HG02571 (cell line): ENCODE measurements around the gene ATG5.
A peak's percentile ranks its signal among the peaks of the same experiment; 100 is the strongest.
"Not testable (repeated sequence)": the region's sequence is repeated elsewhere in the genome, so short reads cannot be mapped to it uniquely, and the experiment has no call there.

Experiments used
- ATAC-seq: cut with Tn5 transposase; IDR thresholded peaks from one replicate; pipeline ENCODE4 v1.9.1; 2021; ENCODE audit warnings: mild to moderate bottlenecking, moderate library complexity; ENCODE audit not compliant: unreplicated experiment

Gene ATG5

DNA sequence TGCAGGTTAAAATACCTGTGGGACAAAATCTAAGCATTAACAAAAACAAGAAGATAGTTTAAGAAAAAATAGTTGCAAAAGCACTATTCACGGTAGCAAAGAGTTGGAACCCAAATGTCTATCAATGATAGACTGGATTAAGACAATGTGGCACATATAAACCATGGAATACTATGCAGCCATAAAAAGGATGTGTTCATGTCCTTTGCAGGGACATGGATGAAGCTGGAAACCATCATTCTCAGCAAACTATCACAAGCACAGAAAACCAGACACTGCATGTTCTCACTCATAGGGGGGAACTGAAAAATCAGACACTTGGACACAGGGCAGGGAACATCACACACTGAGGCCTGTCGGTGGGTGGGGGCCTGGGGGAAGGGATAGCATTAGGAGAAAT is 65.8 kb downstream of the ATG5 start:
- ATAC-seq, result not testable (repeated sequence)

DNA sequence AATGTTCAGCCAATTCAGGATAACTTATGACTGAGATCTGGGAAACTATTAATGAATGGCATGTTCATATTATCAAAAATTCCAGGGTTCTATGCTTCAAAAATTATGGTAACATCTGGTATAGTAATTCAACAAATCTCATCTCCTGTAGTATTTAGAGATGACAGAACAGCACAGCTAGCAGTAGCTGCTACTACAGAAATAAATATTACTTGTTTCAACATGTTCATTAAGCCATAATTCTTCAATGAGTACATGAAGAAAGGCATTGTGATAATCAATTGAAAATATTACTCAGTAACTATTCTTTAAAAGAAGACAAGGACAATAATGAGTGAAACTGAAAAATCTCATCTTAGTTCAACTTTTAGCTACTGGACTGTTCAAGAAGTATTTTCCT is 66.8 kb downstream of the ATG5 start:
- ATAC-seq, result no peak

DNA sequence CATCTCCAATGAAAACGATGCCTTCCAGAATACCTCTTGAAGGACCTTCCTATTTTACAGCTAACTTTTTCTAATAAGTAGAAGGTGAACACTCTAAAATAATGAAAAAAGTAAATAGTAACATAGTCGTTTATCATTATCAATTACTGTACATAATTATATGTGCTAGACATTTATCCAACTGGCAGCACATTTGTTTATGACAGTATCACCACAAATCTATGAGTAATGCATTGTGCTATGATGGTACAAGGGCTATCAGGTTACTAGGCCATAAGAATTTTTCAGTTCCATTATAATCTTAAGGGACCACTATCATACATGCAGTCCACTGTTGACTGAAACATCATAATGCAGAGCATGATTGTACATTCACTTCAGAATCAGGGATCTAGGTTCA is 68.4 kb downstream of the ATG5 start:
- ATAC-seq, result no peak

DNA sequence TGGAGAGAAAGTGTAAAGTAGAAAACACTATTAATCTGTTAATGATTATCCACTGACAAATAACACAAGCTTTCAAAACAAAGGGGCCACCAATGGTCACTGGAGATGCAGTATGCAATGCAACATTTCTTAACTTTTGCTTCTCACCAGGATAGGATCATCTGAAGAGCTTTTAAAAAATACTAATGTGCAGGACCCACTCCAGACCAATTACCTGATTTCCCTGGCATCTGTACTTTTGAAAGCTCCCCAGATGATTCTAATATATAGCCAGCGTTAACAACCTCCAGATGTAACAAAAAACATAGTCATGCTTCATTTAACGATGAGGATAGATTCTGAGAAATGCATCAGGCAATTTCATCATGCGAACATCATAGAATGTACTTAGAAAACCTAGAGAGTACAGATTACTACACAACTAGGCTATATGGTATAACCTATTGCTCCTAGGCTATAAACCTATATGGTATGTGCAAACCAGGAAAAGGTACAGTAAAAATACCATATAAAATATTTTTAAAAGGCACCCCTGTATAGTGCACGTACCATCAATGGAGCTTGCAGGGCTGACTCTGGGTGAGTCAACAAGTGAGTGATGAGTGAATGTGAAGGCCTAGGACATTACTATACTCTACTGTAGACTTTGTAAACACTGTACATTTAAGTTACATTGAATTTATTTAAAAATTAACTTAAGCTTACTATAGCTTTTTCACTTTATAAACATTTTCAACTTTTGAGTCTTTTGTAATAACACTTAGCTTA is 69.2 kb downstream of the ATG5 start:
- ATAC-seq, result no peak

DNA sequence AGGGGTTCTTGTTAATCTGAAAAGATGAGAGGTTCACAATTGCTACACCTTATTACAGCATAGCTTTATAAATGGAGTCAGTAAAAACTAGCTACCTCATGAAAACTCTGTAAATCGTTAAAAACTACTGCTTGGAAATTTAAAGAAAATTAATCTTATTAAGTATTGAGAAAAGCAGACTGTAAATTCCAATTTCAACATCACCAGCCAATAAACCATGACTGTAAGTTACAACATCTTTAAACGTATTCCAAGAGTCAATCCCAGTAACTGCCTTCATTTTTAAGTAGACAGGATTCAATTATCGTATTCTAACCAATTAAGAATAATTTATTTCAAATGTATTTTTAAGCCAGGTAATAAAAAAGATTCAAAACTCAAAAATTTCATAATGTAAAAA is 70.3 kb downstream of the ATG5 start:
- ATAC-seq, result no peak

DNA sequence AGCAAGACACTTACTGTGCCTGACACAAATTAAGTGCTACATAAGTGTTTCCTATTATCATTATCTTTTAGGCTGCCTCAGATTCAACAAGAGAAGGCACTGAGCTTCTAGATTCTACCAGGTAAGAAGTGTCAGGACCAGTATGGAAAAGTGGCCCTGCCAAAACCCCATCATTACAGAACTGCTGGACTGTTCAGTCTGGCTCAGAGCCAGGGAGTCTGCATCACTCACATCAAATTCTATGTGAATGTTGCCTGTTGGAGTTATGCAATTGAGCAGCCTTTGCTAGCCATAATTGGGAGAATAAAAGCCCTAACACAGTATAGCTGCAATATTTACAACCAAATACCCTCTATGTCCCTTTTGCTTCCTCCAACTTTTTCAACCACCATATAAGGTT is 70.9 kb downstream of the ATG5 start:
- no peak for ATAC-seq

DNA sequence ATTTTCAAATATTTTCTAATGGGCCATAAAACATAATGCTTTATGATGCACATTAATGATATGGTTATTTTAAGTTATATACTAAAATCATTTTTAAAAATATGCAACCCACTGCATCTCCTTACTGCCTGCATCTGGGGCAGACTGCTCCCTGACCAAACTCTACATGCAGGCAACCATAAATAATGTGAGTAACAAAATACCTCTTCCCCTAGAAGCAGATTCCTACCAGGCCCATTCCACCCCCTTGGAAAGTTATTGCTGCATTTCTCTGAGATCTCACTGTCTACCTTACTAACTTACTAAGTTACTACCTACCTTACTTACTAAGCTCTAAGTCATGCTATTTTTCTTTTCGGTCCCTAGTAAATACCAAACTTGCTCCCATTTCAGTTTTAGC is 71.8 kb downstream of the ATG5 start:
- no peak for ATAC-seq

DNA sequence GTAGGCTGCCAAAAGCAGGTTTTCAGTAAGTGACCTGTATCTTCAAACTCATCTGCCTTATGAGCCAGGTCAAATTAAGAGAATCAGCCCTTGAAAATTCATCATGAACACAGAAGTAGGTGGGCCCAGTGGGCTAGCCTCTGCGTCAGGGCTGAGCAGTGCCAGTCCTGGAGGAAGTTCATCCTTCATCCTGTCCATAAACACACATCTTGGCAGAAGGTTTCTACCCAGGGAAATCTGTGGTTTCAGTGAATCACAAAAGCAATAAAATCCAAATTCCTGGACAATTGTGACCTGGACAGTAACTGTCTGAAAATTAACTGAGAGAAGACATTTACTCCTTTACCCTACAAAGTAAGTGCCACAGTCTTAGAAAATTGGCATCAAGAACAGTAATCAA is 72.4 kb downstream of the ATG5 start:
- no peak for ATAC-seq

DNA sequence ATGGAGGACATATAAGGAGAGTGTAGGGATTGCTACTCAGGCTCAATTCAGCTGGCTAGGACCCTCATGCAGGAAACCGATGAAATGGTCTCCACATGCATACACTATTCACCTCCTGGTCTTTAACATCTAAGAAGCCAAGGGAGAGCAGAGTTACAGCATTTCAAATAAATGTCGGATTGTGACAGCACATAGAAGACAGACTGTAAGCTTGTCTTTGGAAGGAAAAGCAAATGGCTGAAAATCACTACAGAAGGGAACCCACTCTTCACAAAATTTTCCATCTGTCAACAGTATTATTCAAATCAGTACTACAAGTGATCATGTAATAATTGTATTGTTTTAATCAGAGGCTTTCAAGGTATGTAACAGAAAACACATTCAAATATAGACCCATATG is 72.9 kb downstream of the ATG5 start:
- ATAC-seq, result no peak

DNA sequence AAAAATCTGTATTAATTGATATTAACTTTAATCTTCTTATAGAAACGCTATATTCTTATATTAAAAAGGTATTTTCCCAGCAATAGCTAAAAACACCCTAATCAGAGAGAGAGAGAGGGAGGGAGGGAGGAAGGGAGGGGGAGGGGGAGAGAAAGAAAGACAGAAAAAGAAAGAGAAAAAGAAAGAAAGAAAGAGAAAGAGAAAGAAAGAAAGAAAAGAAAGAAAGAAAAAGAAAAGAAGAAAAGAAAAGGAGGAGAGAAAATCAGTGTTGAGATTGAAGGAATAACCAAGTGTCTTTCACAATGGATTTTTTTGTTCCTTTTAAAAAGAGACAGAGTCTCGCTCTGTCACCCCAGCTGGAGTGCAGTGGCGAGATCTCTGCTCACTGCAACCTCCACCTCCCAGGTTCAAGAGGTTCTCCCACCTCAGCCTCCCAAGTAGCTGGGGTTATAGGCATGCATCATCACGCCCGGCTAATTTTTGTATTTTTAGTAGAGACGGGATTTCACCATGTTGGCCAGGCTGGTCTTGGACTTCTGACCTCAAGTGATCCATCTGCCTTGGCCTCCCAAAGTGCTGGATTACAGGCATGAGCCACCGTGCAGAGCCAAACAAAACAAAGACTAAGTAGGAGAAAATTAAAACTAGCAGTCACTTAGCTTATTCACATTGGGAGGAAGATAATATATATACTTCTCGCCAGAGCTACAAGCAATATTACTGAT is 73.9 kb downstream of the ATG5 start:
- not testable (repeated sequence) for ATAC-seq

DNA sequence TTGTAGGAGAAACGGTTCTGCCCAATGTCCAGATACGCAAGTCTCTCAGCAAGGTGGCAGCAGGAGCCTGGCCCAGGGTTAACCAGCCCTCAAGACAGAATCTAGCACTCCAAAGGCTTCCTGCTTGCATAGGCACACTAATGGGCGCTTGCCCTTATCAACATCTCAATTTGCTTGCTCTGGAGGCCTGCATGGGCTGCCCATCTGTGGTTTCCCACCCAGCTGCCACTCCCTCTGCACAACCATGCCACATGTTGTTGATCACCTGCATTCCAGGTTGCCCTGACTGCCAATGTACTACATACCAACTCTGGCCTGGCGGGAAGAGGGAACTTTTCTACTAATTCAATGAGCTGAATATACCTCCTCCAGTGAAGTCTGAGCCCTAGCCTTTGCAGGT is 74.6 kb downstream of the ATG5 start:
- ATAC-seq, result no peak

DNA sequence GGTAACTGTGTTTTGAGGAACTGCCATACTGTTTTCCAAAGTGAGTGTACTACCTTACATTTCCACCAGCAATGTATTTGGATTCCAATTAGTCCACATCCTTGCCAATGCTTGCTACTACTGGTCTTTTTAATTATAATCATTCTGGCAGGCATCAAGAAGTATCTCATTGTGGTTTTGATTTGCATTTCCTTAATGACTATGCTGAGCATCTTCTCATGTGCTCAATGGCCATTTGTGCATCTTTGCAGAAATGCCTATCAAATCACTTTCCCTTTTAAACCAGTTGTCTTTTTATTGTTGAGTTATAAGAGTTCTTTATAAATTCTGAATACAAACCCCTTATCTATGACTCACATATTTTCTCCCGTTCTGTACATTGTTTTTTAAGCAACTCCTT is 75.9 kb downstream of the ATG5 start:
- no peak for ATAC-seq

DNA sequence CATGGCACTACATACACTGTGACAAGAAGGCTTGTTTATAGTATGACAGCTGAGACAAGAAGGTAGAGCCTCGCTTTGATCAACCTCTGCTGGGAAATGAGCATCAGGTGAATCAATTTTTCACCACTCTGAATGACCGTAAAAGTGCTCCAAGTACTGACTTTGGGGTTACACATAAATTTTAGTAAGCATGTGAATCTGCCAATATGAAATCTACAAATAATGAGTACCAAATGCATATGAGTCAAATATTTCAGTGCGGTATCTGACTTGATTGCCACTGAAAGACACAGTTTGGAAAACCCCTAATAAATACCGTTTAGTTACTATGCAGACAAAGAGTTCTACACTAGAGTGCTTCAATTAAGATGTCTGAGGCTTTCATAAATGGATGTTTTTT is 77.8 kb downstream of the ATG5 start:
- peak; percentile 45 for ATAC-seq

DNA sequence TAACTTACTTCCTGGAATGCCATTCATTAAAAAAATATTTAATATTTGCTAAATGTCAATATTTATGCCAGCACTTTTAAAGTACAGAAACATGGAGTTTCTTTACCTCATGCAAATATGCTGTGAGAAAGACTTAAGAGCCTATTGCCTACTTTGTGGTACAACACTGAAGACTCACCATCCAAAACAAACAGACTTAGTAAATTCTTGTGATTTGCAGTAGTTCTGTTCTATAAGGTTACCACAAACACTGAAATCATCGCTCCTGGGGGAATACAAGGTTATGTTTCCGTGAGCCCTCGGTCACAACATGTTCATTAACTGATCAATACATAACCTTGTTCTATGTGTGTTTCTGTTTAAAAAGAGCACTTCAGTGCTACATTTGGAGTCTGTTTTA is 78.3 kb downstream of the ATG5 start:
- peak; percentile 34 for ATAC-seq

DNA sequence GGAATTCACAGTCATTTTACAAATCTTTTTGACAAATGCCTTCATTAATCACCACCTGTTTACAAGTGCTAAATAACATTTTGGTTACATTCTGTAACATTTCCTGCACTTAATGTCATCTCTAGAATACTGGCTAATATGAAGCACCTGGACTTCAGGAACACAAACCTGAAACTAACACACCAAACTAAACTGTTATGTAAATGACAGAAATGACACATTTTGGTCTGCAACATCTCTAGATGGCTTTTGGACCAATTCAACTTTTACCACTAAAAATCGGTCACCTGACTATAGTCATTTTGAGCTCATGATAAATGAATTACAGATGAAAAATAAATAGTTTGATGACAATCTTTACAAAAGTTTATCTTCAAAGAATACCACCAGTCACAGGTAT is 80.6 kb downstream of the ATG5 start:
- peak; percentile 54 for ATAC-seq

DNA sequence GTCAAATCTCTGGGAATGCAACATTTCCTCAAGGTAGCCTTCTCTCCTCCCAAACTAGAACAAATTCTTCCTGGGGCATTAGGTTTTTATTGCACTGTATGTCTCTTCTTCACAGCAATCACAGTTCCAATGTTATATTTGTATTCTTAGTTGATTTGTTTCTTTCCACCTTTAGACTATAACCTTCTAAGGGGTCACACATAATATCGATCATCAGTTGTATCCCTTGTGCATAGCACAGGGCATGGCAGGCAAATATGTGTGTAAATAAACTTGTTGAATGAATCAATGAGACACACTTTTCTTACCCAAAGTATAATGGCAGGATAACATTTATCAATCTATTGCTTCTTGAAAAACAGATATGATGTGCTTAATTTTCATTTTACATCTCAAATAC is 81.0 kb downstream of the ATG5 start:
- no peak for ATAC-seq

DNA sequence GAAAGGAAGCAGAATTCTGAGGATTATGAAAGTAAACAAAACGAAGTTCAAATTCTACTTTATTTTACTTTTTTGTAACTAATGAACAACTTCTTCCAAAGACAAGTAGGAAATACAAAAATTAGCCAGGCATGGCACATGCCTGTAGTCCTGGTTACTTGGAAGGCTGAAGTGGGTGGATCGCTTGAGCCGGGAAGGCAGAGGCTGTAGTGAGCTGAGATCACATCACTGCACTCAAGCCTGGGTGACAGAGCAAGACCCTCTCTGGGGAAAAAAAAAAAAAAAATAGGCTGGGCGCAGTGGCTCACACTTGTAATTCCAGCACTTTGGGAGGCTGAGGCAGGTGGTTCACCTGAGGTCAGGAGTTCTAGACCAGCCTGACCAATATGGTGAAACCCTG is 82.3 kb downstream of the ATG5 start:
- ATAC-seq, result no peak

DNA sequence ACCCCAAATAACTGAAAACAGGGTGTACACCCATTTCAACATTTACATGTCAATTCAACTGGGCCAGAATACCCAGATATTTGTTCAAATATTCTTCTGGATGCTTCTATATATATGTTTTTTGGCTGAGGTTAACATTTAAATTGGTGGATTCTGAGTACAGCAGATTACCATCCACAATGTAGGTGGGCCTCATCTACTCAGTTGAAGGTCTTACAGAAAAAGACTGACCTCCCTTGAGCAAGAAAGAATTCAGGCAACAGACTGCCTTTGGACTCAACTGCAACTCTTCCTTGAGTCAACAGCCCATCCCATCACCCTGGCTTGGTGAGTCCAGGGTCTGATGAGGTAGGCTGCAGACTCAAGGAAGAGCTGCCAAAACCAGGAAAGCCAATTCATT is 84.1 kb downstream of the ATG5 start:
- ATAC-seq, result no peak

DNA sequence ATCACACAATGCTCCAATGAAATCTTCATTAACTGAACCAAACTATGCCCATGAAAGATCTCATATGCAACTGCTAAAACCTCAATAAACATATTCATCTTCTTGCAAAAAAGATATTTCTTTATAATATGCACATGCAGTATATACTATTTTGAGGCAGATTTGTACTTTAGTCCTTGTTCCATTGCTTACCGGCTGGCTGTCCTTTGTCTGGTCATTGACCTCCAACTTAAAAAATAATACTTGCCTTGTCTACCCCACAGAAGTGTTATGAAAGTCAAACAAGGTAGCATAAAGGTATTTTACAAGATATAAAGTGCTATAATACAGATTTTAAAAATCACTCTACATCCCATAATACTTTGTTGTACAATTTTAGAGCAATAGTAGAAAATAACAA is 88.3 kb downstream of the ATG5 start:
- no peak for ATAC-seq

DNA sequence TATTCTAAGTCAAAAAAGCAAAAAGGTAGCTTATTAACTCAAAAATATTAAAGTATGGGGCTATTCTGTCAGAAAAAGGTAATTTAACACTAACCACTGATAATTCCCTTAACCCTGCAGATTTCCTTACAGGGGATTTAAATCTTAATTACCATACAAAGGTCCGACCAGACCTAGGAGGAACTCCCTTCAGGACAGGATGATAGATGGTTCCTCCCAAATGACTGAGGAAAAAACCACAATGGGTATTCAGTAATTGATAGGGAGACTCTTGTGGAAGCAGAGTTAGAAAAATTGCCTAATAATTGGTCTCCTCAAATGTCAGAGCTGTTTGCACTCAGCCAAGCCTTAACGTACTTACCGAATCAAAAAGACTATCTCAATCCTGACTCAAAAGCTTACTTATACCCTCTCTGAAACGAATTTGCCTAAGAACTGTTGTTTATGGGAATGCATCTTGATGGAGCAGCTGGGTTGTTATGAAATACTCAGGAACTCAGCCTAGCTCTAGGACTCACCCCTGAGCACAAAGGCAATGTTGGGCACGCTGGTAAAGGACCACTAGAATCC is 95.6 kb downstream of the ATG5 start:
- ATAC-seq, result not testable (repeated sequence)

DNA sequence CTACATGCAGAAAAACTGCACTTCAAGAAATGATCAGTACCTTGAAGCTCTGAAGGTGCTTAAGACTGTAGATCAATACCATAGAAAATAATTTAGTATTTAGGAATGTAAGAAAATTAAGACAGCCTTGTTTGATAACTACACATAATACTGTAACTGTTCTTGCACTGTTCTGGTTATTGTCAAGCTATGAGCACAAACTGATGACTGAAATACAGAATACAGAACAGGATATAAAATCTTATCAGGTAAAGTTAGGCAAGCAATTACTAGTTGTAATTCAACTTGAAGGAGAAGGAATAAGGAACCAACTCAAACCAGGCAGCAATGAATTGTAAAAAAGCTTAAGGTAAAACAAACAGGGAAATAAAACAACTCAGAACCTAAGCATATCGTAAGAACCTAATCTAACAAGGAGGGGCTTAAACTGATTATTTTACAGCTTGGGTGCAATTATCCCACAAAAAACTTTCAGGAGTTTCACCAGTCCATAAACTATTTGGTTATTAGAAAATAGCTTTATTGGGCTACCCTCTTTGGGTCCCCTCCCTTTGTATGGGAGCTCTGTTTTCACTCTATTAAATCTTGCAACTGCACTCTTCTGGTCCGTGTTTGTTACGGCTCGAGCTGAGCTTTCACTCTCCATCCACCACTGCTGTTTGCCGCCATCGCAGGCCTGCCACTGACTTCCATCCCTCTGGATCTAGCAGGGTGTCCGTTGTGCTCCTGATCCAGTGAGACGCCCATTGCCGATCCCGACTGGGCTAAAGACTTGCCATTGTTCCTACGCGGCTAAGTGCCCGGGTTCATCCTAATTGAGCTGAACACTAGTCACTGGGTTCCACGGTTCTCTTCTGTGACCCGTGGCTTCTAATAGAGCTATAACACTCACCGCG is 97.7 kb downstream of the ATG5 start:
- ATAC-seq, result no peak
